Mesothelial cell of epicardium (in vitro differentiated cells): Measurements from ENCODE around the gene UBP1. TPM values are rescaled to one million over a fixed set of nuclear protein-coding genes. Genes with fewer than 3 reads are reported as not detected.

Experiments used
- DNase-seq, 2 experiments: peaks; one replicate each; pipeline ENCODE4 v3.0.0; 2021; ENCODE audit warnings: low spot score in 2 of 2; ENCODE audit not compliant: unreplicated experiment in 2 of 2
- H3K27ac Mint-ChIP-seq: 2 replicates; pipeline ENCODE4 v1.8.0; 2021; ENCODE audit warnings: mixed read lengths
- H3K27me3 Mint-ChIP-seq: 2 replicates; pipeline ENCODE4 v1.8.0; 2021; ENCODE audit warnings: low read depth, mixed read lengths
- H3K36me3 Mint-ChIP-seq: 2 replicates; pipeline ENCODE4 v1.8.0; 2021; ENCODE audit warnings: mixed read lengths
- H3K4me1 Mint-ChIP-seq: 2 replicates; pipeline ENCODE4 v1.8.0; 2021; ENCODE audit warnings: mixed read lengths
- H3K4me3 Mint-ChIP-seq: 2 replicates; pipeline ENCODE4 v1.8.0; 2021; ENCODE audit warnings: mild to moderate bottlenecking, moderate library complexity, mixed read lengths
- H3K9me3 Mint-ChIP-seq: 2 replicates; pipeline ENCODE4 v1.8.0; 2021; ENCODE audit warnings: mixed read lengths
- total RNA-seq: library from RNA; stranded (reverse); gene quantifications from 3 replicates; pipeline ENCODE4 v1.2.1, GENCODE V29; 2021
- TF ChIP-seq, protein P1 (sequence below): fragments of 200-600 bp; sonication (generic); IDR thresholded peaks from one replicate; pipeline ENCODE4 v1.5.0; 2021; ENCODE audit warnings: antibody characterized with exemption; ENCODE audit not compliant: unreplicated experiment

The UBP1 gene
- total RNA-seq, 1 donor from 2014 or later, result 81.5 TPM

DNA sequence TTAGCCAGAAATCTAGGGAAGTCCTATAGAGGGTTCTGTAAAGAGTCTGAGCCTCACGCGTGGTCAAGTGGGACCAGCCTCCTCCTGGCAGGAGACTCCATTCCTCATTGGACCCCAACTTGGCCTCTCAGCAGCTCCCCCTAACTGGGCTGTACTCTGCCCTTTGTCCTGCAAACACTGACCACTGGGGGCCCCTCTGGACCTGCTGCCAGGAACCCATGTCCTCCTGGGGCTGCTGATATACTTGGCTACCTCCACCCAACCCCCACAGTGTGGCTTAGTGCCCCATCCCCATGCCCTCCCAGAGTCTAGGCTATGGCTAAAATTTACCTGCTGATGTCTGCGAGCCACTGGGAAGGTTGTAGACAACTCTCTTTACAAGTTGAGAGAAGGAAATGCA, 62.7 kb downstream of the UBP1 start:
- TF ChIP-seq, protein P1, sequence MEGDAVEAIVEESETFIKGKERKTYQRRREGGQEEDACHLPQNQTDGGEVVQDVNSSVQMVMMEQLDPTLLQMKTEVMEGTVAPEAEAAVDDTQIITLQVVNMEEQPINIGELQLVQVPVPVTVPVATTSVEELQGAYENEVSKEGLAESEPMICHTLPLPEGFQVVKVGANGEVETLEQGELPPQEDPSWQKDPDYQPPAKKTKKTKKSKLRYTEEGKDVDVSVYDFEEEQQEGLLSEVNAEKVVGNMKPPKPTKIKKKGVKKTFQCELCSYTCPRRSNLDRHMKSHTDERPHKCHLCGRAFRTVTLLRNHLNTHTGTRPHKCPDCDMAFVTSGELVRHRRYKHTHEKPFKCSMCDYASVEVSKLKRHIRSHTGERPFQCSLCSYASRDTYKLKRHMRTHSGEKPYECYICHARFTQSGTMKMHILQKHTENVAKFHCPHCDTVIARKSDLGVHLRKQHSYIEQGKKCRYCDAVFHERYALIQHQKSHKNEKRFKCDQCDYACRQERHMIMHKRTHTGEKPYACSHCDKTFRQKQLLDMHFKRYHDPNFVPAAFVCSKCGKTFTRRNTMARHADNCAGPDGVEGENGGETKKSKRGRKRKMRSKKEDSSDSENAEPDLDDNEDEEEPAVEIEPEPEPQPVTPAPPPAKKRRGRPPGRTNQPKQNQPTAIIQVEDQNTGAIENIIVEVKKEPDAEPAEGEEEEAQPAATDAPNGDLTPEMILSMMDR, result no peak
- no peak overlapping the region for H3K27ac Mint-ChIP-seq
- H3K9me3 Mint-ChIP-seq, result no peaks in the 10 kb centered on the region
- no peaks in the 10 kb centered on the region for H3K27me3 Mint-ChIP-seq
- no peak overlapping the region for H3K4me3 Mint-ChIP-seq
- peaks cover 30% of the 10 kb centered on the region for H3K36me3 Mint-ChIP-seq
- DNase-seq, result no peak
- H3K4me1 Mint-ChIP-seq, result no peaks in the 10 kb centered on the region

DNA sequence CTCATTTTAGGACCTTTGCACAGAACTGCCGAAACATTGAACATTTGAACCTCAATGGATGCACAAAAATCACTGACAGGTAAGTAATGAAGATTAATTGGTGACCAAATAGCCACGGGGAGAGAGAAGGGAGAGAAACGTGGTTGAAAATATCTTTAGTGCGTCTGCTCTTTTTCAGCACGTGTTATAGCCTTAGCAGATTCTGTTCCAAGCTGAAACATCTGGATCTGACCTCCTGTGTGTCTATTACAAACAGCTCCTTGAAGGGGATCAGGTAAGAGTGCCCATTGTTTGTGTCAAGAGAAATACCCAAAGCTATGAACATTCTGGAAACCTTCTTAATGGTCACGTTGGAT, 67.1 kb downstream of the UBP1 start:
- Mint-ChIP-seq H3K36me3 (peaks cover 35% of the 10 kb centered on the region), H3K9me3 (peaks cover 12% of the 10 kb centered on the region), H3K27me3 (no peaks in the 10 kb centered on the region), H3K4me3 (no peak overlapping the region), H3K4me1 (no peaks in the 10 kb centered on the region), H3K27ac (no peak overlapping the region)
- no peak for DNase-seq
- TF ChIP-seq, protein P1, result no peak

DNA sequence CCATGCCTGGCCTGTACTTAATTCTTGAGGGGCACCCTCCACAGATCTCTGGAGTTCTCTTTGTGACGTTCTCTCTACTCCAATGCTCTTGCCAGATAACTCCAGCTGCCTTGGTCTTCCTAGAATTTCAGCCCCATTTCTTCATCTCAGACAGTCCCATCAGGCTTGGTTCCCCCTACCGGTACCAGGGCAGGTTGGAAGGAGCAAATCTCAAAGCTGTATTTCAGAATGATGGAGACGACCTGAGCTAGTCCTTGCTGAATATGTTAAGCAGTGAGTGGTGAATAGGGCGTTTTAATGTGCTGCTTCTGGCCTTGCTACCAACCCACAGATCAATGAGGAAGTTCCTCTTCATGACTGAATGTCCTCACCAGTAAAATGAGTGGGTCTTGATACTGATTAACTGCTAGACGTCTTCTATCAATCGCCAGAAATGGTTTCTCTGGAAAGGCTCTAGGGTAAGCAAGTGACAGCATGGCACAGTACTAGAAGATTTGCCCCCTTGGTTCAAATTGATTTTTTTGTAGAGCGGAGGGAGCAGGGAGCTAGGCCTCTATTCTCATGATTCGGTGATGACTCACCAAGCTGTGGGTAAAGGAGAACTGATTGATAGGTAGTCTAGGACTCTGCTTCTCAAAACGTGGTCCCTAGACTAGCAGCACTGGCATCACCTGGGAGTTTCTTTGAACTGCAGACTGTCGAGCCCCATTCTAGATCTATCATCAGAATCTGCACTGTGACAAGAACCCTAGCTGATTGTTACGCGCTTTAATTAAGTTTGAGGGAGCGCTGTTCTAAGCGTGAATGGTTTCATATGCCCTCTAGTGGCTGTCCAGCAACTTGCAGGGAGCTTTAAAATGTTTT, 67.8 kb downstream of the UBP1 start:
- Mint-ChIP-seq H3K4me1 (no peaks in the 10 kb centered on the region), H3K9me3 (peaks cover 12% of the 10 kb centered on the region), H3K27ac (no peak overlapping the region), H3K36me3 (peaks cover 34% of the 10 kb centered on the region), H3K4me3 (no peak overlapping the region), H3K27me3 (no peaks in the 10 kb centered on the region)
- TF ChIP-seq, protein P1, result peak; percentile 90
- peak in 1 of 2 experiments; percentile 44 for DNase-seq

DNA sequence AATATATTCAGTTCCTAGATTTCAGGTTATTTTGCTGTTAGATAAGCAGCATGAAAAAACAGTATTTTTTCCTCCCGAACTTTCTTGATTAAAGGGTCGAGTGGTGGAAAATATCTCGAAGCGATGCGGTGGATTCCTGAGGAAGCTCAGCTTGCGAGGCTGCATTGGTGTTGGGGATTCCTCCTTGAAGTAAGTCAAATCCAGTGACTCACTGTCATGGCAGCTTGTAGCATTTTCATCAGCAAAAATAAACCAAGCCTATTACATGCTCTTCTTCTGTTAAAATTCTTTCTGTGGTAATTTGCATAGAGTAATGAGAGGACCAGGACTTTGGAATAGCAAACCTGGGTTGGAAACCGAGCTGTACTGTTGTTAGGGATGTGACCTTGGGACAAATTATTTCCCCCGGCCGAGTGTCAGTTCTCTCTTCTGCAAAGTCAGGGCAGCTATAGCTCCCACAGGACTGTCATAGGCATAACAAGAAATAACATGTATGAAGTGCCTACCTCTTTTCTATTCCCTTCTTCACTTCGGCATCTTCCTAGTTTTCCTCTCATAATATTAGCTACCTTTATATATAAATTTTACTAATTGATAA, 75.6 kb downstream of the UBP1 start:
- no peak for DNase-seq
- H3K9me3 Mint-ChIP-seq, result no peaks in the 10 kb centered on the region
- H3K4me3 Mint-ChIP-seq, result no peak overlapping the region
- no peak overlapping the region for H3K27ac Mint-ChIP-seq
- H3K27me3 Mint-ChIP-seq, result no peaks in the 10 kb centered on the region
- TF ChIP-seq, protein P1, result no peak
- peaks cover 9% of the 10 kb centered on the region for H3K36me3 Mint-ChIP-seq
- H3K4me1 Mint-ChIP-seq, result no peaks in the 10 kb centered on the region

DNA sequence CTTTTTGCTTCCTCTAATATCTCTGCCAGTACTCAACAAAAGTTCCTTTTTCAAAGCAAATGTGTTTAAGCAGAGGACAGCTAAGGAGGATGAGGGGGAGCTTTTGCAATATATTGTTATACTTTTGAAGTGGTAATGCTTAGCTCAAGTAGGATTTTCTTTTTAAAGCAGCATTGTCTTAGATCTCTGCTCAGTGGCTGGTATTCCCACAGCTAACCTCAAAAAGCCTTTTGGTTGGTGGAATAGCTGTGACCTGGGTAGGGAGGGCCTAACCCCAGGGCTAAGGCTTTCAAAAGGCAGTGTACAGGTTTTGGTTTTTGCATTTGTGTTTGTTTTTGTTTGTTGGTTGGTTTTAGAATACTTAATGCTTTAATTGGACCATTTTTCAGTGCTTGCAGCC, 76.1 kb downstream of the UBP1 start:
- DNase-seq, result no peak
- Mint-ChIP-seq H3K36me3 (peaks cover 9% of the 10 kb centered on the region), H3K27ac (no peak overlapping the region), H3K4me1 (no peaks in the 10 kb centered on the region), H3K27me3 (no peaks in the 10 kb centered on the region), H3K9me3 (no peaks in the 10 kb centered on the region), H3K4me3 (no peak overlapping the region)
- TF ChIP-seq, protein P1, result no peak
